Tibial nerve (tissue), 4 donors: ENCODE measurements around the gene UTP18. TPM values are rescaled to one million over a fixed set of nuclear protein-coding genes. Genes with fewer than 3 reads are reported as not detected.

Source experiments
- DNase-seq, 2 donors: peaks; one replicate each; pipeline ENCODE4 v3.0.0-alpha.2; 2019; ENCODE audit warnings: low spot score in 2 of 2
- H3K27ac ChIP-seq, 4 donors: fragments of 200-600 bp; sonication (generic) in 3 of 4; one replicate each; pipeline ENCODE4 v1.5.1; 2017 to 2019; ENCODE audit warnings: mild to moderate bottlenecking in 1 of 4
- H3K27me3 ChIP-seq, 2 donors: fragments of 200-600 bp; sonication (generic) in 1 of 2; one replicate each; pipeline versions ENCODE4 v1.5.1 to v1.6.0; 2017 to 2019
- H3K36me3 ChIP-seq, 3 donors: fragments of 200-600 bp; sonication (generic); one replicate each; pipeline ENCODE4 v1.5.1; 2018 to 2019
- H3K4me1 ChIP-seq, 4 donors: fragments of 200-600 bp; sonication (generic) in 3 of 4; one replicate each; pipeline ENCODE4 v1.5.1; 2017 to 2019
- H3K4me3 ChIP-seq, 4 donors: fragments of 200-600 bp; sonication (generic) in 3 of 4; one replicate each; pipeline ENCODE4 v1.5.1; 2017 to 2019; ENCODE audit warnings: mild to moderate bottlenecking in 1 of 4, moderate library complexity in 1 of 4
- H3K9me3 ChIP-seq, 4 donors: fragments of 200-600 bp; sonication (generic) in 3 of 4; one replicate each; pipeline ENCODE4 v1.5.1; 2017 to 2019
- CTCF ChIP-seq, 5 experiments: fragments of 200-600 bp in 3 of 5; fragments of 450-650 bp in 2 of 5; sonication (generic) in 3 of 5; IDR thresholded peaks; one replicate each; pipeline ENCODE4 v1.5.1; 2016 to 2019; ENCODE audit warnings: antibody characterized with exemption in 5 of 5, mild to moderate bottlenecking in 3 of 5, moderate library complexity in 2 of 5
- EP300 ChIP-seq, 2 donors: sonication (generic); formaldehyde crosslinking; IDR thresholded peaks; one replicate each; pipeline ENCODE4 v1.6.1; 2017; ENCODE audit warnings: antibody characterized with exemption in 2 of 2, mild to moderate bottlenecking in 1 of 2
- POLR2A ChIP-seq, 2 donors: fragments of 450-650 bp; IDR thresholded peaks; one replicate each; pipeline ENCODE4 v1.6.1; 2017; ENCODE audit warnings: antibody characterized with exemption in 2 of 2, mild to moderate bottlenecking in 2 of 2, moderate library complexity in 2 of 2
- WGBS, 2 donors: methylation state at CpG; one replicate each; pipeline ENCODE4 v1.1.5; 2018; 5-methylcytosine and 5-hydroxymethylcytosine counted together
- total RNA-seq, 4 donors: library from RNA; depleted of rRNA; stranded (reverse); fragments of >200 nt; gene quantifications; one replicate each; pipeline ENCODE4 v1.1.0, GENCODE V29; 2016

The UTP18 gene
- total RNA-seq, 4 donors from 2014 or later, result 28.8 to 55.3 (median 39.7) TPM

DNA sequence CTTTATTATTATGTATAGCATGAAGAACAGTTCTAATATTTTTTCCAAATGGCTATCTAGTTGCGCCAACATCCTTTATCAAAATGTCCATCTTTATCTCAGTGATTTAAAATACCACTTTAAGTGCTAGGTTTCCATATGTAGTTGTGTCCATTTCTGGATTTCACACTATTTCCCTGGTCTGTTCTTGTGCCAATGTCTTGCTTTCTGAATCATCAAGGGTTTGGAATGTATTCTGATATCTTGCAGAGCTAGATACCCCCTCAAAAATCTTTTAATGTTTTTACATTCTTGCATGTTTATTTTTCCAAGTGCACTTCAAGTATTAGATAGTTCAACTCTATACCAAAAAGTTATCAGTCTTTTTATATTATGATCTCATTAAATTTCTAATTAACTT, 14.8 kb upstream of the UTP18 start:
- DNase-seq, result no peak
- Histone ChIP-seq H3K27me3 (no peaks in the 10 kb centered on the region), H3K27ac (no peak overlapping the region), H3K4me3 (no peak overlapping the region), H3K4me1 (no peaks in the 10 kb centered on the region), H3K9me3 (no peaks in the 10 kb centered on the region), H3K36me3 (no peaks in the 10 kb centered on the region)
- no peak for TF ChIP-seq CTCF (IDR thresholded peaks at IDR 0.05)
- TF ChIP-seq POLR2A (IDR thresholded peaks at IDR 0.05), result no peak
- TF ChIP-seq EP300 (IDR thresholded peaks at IDR 0.05), result no peak
- WGBS, 2 donors, result 94 to 95% methylated on average over 1 of the region's 1 CpG

GRCh38 chr17:51250314-51250840, 10.0 kb upstream of the UTP18 start:
- WGBS, 2 donors, result 97 to 98% methylated on average over 3 of the region's 3 CpGs
- no peak for DNase-seq
- no peak overlapping the region for H3K4me3 ChIP-seq
- H3K36me3 ChIP-seq, result peaks cover 0 to 31% (median 0%) of the 10 kb centered on the region in 3 donors
- no peaks in the 10 kb centered on the region for H3K9me3 ChIP-seq
- H3K27me3 ChIP-seq, result no peaks in the 10 kb centered on the region
- TF ChIP-seq EP300 (IDR thresholded peaks at IDR 0.05) (no peak), CTCF (IDR thresholded peaks at IDR 0.05) (no peak), POLR2A (IDR thresholded peaks at IDR 0.05) (no peak)
- H3K4me1 ChIP-seq, result peaks cover 0 to 11% (median 0%) of the 10 kb centered on the region in 4 donors
- H3K27ac ChIP-seq, result no peak overlapping the region

DNA sequence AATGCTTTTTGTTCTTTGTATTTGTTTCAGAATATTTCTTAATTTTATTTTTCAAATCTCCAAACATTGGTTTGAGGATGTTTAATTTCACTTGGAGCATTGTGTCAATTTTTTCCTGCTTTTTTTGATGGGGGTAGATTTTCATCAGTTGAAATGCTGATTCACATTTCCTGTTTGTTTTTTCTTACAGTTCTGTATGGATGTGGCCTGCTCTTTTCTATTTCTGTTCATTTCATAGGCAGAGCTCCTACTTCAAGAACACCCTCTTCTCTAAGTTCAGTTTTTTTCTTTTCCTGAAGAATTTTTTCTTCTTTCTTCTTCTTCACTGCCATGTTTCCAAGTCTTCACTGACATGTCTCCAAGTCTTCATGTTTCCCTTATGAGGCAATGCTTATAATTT, 9.3 kb upstream of the UTP18 start:
- no peaks in the 10 kb centered on the region for H3K9me3 ChIP-seq
- no peak overlapping the region for H3K4me3 ChIP-seq
- H3K27ac ChIP-seq, result no peak overlapping the region
- peaks cover 0 to 31% (median 0%) of the 10 kb centered on the region in 3 donors for H3K36me3 ChIP-seq
- DNase-seq, result no peak
- peaks cover 0 to 17% (median 1%) of the 10 kb centered on the region in 4 donors for H3K4me1 ChIP-seq
- TF ChIP-seq EP300 (IDR thresholded peaks at IDR 0.05) (no peak), POLR2A (IDR thresholded peaks at IDR 0.05) (no peak), CTCF (IDR thresholded peaks at IDR 0.05) (no peak)
- no peaks in the 10 kb centered on the region for H3K27me3 ChIP-seq

DNA sequence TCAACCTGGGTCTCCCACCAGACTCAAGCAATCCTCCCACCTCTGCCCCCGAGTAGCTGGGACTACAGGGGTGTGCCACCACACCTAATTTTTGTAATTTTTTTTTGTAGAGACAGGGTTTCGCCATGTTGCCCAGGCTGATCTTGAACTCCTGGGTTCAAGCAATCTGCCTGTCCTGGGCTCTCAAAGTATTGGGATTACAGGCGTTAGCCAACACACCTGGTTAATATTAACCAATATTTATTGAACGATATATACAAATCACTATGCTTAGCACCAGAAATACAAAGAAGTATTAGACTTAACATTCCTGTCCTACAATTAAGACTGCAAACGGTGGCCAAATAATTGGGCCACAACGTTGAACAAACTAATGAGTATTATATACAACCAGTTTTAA, 4.7 kb upstream of the UTP18 start:
- peaks cover 5 to 50% (median 27%) of the 10 kb centered on the region in 4 donors for H3K4me1 ChIP-seq
- DNase-seq, result no peak
- no peaks in the 10 kb centered on the region for H3K27me3 ChIP-seq
- TF ChIP-seq EP300 (IDR thresholded peaks at IDR 0.05) (no peak), CTCF (IDR thresholded peaks at IDR 0.05) (no peak), POLR2A (IDR thresholded peaks at IDR 0.05) (no peak)
- 88 to 93% methylated on average over 6 of the region's 6 CpGs for WGBS, 2 donors
- H3K4me3 ChIP-seq, result no peak overlapping the region
- H3K27ac ChIP-seq, result no peak overlapping the region
- no peaks in the 10 kb centered on the region for H3K9me3 ChIP-seq
- H3K36me3 ChIP-seq, result peaks cover 0 to 31% (median 0%) of the 10 kb centered on the region in 3 donors

- no peaks in the 10 kb centered on the region for H3K27me3 ChIP-seq
- H3K4me1 ChIP-seq, result peaks cover 5 to 50% (median 27%) of the 10 kb centered on the region in 4 donors
- H3K27ac ChIP-seq, result no peak overlapping the region
- H3K36me3 ChIP-seq, result peaks cover 0 to 31% (median 0%) of the 10 kb centered on the region in 3 donors
- no peak overlapping the region for H3K4me3 ChIP-seq
- H3K9me3 ChIP-seq, result no peaks in the 10 kb centered on the region
- no peak for DNase-seq
- WGBS, 2 donors, result 91 to 92% methylated on average over 3 of the region's 3 CpGs
- no peak for TF ChIP-seq POLR2A (IDR thresholded peaks at IDR 0.05)
- no peak for TF ChIP-seq EP300 (IDR thresholded peaks at IDR 0.05)
- no peak for TF ChIP-seq CTCF (IDR thresholded peaks at IDR 0.05)
Observed at GRCh38 chr17:51256101-51256500, 4.2 kb upstream of the UTP18 start.
